CD14-positive monocyte (primary cell): ENCODE results near the gene LRRC8C. TPM values are rescaled to one million over a fixed set of nuclear protein-coding genes. Genes with fewer than 3 reads are reported as not detected.

Experiments
- DNase-seq, 3 donors: peaks; one replicate each; pipeline ENCODE4 v3.0.0-alpha.2; 2011 to 2022
- H2AFZ ChIP-seq: 2 replicates; pipeline ENCODE4 v1.6.0; 2012; ENCODE audit warnings: mild to moderate bottlenecking, low read depth, low read length, inconsistent platforms; ENCODE audit not compliant: insufficient read depth, poor library complexity, severe bottlenecking
- H3K27ac ChIP-seq, 2 donors: 1 replicate in 1 of 2; 2 replicates in 1 of 2; pipeline ENCODE4 v1.5.1; 2012 to 2013; ENCODE audit warnings: low read length in 2 of 2, control low read depth in 1 of 2, inconsistent platforms in 1 of 2, low read depth in 1 of 2, mild to moderate bottlenecking in 1 of 2
- H3K27me3 ChIP-seq, 2 donors: one replicate each; pipeline versions ENCODE4 v1.6.0 to v1.6.1; 2011 to 2013; ENCODE audit warnings: low read length in 2 of 2; ENCODE audit not compliant: control insufficient read depth in 2 of 2, insufficient read depth in 2 of 2
- H3K36me3 ChIP-seq, 2 donors: replicated peaks in 1 of 2; 1 replicate in 1 of 2; 2 replicates in 1 of 2; pipeline versions ENCODE4 v1.5.1 to v1.6.1; 2012 to 2013; ENCODE audit warnings: low read length in 2 of 2, control low read depth in 1 of 2, inconsistent platforms in 1 of 2, mild to moderate bottlenecking in 1 of 2; ENCODE audit not compliant: insufficient read depth in 2 of 2, control insufficient read depth in 1 of 2
- H3K4me1 ChIP-seq, 2 donors: 1 replicate in 1 of 2; 2 replicates in 1 of 2; pipeline versions ENCODE4 v1.5.1 to v1.6.1; 2012 to 2013; ENCODE audit warnings: low read length in 2 of 2, control low read depth in 1 of 2, inconsistent platforms in 1 of 2, mild to moderate bottlenecking in 1 of 2, moderate library complexity in 1 of 2; ENCODE audit not compliant: insufficient read depth in 2 of 2, control insufficient read depth in 1 of 2
- H3K4me2 ChIP-seq: replicated peaks from 2 replicates; pipeline ENCODE3; 2012; ENCODE audit warnings: low read length, moderate library complexity, mild to moderate bottlenecking; ENCODE audit not compliant: poor library complexity, severe bottlenecking; ENCODE audit errors: extremely low read depth
- H3K4me3 ChIP-seq, 3 experiments: fragments of 200-600 bp in 1 of 3; sonication (generic) in 1 of 3; replicated peaks in 1 of 3; 1 replicate in 2 of 3; 2 replicates in 1 of 3; pipeline ENCODE4 v1.5.1; 2011 to 2013; ENCODE audit warnings: low read length in 3 of 3, mild to moderate bottlenecking in 3 of 3, control low read depth in 2 of 3, low read depth in 2 of 3, inconsistent platforms in 1 of 3, moderate library complexity in 1 of 3
- H3K79me2 ChIP-seq: 2 replicates; pipeline ENCODE4 v1.6.0; 2012; ENCODE audit warnings: mild to moderate bottlenecking, control low read depth, inconsistent platforms, low read length, moderate library complexity; ENCODE audit not compliant: insufficient read depth
- H3K9ac ChIP-seq: 2 replicates; pipeline ENCODE4 v1.6.0; 2017; ENCODE audit warnings: low read length, mild to moderate bottlenecking; ENCODE audit not compliant: insufficient read depth, poor library complexity, severe bottlenecking
- H3K9me3 ChIP-seq, 2 donors: replicated peaks in 1 of 2; 1 replicate in 1 of 2; 2 replicates in 1 of 2; pipeline versions ENCODE4 v1.5.1 to v1.6.1; 2012 to 2013; ENCODE audit warnings: low read length in 2 of 2, control low read depth in 1 of 2; ENCODE audit not compliant: control insufficient read depth in 1 of 2, insufficient read depth in 1 of 2
- H4K20me1 ChIP-seq: 2 replicates; pipeline ENCODE4 v1.6.0; 2012; ENCODE audit warnings: mild to moderate bottlenecking, low read length, control low read depth, moderate library complexity; ENCODE audit not compliant: insufficient read depth
- H3K27ac Mint-ChIP-seq, 7 donors: one replicate each; pipeline ENCODE4 v1.8.0; 2020; ENCODE audit warnings: mild to moderate bottlenecking in 7 of 7, mixed read lengths in 7 of 7, moderate library complexity in 6 of 7, inconsistent platforms in 2 of 7
- H3K27me3 Mint-ChIP-seq, 3 donors: one replicate each; pipeline ENCODE4 v1.8.0; 2021 to 2022; ENCODE audit warnings: low read depth in 3 of 3, mild to moderate bottlenecking in 3 of 3, mixed read lengths in 3 of 3, moderate library complexity in 3 of 3, inconsistent platforms in 1 of 3
- H3K36me3 Mint-ChIP-seq, 2 donors: one replicate each; pipeline ENCODE4 v1.8.0; 2020; ENCODE audit warnings: mixed read lengths in 2 of 2, inconsistent platforms in 1 of 2, mild to moderate bottlenecking in 1 of 2
- H3K4me1 Mint-ChIP-seq: one replicate; pipeline ENCODE4 v1.8.0; 2020; ENCODE audit warnings: mild to moderate bottlenecking, mixed read lengths
- H3K4me3 Mint-ChIP-seq, 2 donors: one replicate each; pipeline ENCODE4 v1.8.0; 2020; ENCODE audit warnings: mild to moderate bottlenecking in 2 of 2, mixed read lengths in 2 of 2, moderate library complexity in 1 of 2
- H3K9me3 Mint-ChIP-seq, 7 donors: one replicate each; pipeline ENCODE4 v1.8.0; 2020 to 2022; ENCODE audit warnings: mixed read lengths in 7 of 7, mild to moderate bottlenecking in 6 of 7, moderate library complexity in 6 of 7, inconsistent platforms in 2 of 7
- WGBS: methylation state at CpG from one replicate; pipeline ENCODE4 v1.1.5; 2013; ENCODE audit warnings: missing lambda C conversion rate; ENCODE audit not compliant: insufficient coverage; 5-methylcytosine and 5-hydroxymethylcytosine counted together
- intact Hi-C, 2 donors: fragments of 100-400 bp; cut with micrococcal nuclease; formaldehyde crosslinking; loops; one replicate each; pipeline versions ENCODE4 v1.15.0 to v1.15.1; 2023
- polyA plus RNA-seq, 3 donors: library from polyadenylated mRNA; depleted of rRNA in 1 of 3; unstranded in 2 of 3; stranded (reverse) in 1 of 3; fragments of 300-500 nt in 2 of 3; fragments of >200 nt in 1 of 3; fragmentation: Illumina TruSeq in 2 of 3; gene quantifications; 1 replicate in 2 of 3; 2 replicates in 1 of 3; pipeline ENCODE4 v1.2.3, GENCODE V29; 2012 to 2021
- TF ChIP-seq, protein P1 (sequence below): fragments of 200-600 bp; IDR thresholded peaks from one replicate; pipeline ENCODE4 v1.8.0; 2022; ENCODE audit warnings: antibody characterized with exemption, mild to moderate bottlenecking

LRRC8C gene
- polyA plus RNA-seq, 3 donors: 13.0 to 18.6 (median 16.3) TPM

DNA sequence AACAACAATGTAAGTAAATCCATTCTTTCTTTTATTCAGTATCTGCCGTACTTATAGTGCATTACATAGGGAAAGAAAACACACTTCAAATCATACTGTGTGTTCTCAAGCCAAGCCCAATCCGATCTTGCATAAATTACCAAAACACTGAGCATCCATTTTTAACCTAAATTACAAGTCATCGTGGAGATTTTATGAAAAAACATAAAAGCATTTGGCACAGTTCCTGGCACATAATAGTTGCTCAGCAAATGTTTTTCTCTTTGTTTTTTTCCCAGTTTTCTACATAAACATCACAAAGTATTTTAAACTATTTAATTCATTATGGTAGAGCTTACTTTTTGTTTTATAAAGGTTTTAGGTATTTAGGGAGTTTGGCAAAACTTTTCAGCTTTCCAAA, 48.1 kb upstream of the LRRC8C start:
- 100% methylated on average over 2 of the region's 3 CpGs for WGBS
- intact Hi-C loops: loop anchor here in 1 of 2 donors (5.0 kb wide), 1 partner anchor 47 kb away; no protein-coding TSS in a partner anchor
- H3K36me3 ChIP-seq: peaks cover 27 to 69% of the 10 kb centered on the region in 2 donors

DNA sequence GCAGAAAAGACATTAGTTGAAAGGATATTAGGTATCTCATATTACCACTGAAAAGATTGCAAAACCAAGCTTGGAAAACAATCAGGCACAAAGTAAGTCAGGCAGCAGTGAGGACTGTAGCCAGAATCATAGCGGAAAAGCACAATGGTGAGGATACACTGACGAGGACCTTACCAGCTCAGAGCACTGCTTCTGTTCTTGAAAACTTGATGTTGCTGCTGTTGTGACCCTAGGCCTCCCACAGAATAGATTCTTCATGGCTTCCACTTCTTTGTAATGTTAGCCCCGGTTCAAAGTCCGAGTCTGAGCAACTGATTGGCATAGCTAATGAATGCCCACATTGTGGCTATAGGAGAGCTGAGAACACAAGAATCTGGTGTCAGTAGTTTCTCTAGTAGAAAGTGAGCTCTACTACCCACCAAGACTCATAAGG, 45.2 kb upstream of the LRRC8C start:
- H3K4me1 Mint-ChIP-seq: peaks cover 17% of the 10 kb centered on the region
- intact Hi-C loops: no loop called here

More for the DNA sequence above, 48.1 kb upstream of the LRRC8C start:
- H3K4me1 ChIP-seq: no peaks in the 10 kb centered on the region
- Mint-ChIP-seq H3K4me1 (peaks cover 7% of the 10 kb centered on the region), H3K27ac (no peak overlapping the region), H3K36me3 (peaks cover 63% of the 10 kb centered on the region in 2 donors), H3K4me3 (no peak overlapping the region), H3K27me3 (no peaks in the 10 kb centered on the region), H3K9me3 (no peaks in the 10 kb centered on the region)
- H4K20me1 ChIP-seq: no peaks in the 10 kb centered on the region
- H2AFZ ChIP-seq: no peak overlapping the region
- no peaks in the 10 kb centered on the region for H3K79me2 ChIP-seq
- no peak overlapping the region for H3K4me3 ChIP-seq
- no peaks in the 10 kb centered on the region for H3K27me3 ChIP-seq
- no peak overlapping the region for H3K27ac ChIP-seq
- TF ChIP-seq, protein P1, sequence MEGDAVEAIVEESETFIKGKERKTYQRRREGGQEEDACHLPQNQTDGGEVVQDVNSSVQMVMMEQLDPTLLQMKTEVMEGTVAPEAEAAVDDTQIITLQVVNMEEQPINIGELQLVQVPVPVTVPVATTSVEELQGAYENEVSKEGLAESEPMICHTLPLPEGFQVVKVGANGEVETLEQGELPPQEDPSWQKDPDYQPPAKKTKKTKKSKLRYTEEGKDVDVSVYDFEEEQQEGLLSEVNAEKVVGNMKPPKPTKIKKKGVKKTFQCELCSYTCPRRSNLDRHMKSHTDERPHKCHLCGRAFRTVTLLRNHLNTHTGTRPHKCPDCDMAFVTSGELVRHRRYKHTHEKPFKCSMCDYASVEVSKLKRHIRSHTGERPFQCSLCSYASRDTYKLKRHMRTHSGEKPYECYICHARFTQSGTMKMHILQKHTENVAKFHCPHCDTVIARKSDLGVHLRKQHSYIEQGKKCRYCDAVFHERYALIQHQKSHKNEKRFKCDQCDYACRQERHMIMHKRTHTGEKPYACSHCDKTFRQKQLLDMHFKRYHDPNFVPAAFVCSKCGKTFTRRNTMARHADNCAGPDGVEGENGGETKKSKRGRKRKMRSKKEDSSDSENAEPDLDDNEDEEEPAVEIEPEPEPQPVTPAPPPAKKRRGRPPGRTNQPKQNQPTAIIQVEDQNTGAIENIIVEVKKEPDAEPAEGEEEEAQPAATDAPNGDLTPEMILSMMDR: no peak
- no peak overlapping the region for H3K9ac ChIP-seq
- DNase-seq: no peak
- no peak overlapping the region for H3K4me2 ChIP-seq
- H3K9me3 ChIP-seq: no peaks in the 10 kb centered on the region

More for the DNA sequence above, 45.2 kb upstream of the LRRC8C start:
- no peak overlapping the region for H2AFZ ChIP-seq
- no peak overlapping the region for H3K9ac ChIP-seq
- H3K27ac Mint-ChIP-seq: no peak overlapping the region
- H3K36me3 Mint-ChIP-seq: peaks cover 38 to 42% of the 10 kb centered on the region in 2 donors
- no peak overlapping the region for H3K4me3 ChIP-seq
- H3K4me1 ChIP-seq: peaks cover 4 to 10% of the 10 kb centered on the region in 2 donors
- peaks cover 21 to 39% of the 10 kb centered on the region in 2 donors for H3K36me3 ChIP-seq
- H3K9me3 ChIP-seq: no peaks in the 10 kb centered on the region
- no peaks in the 10 kb centered on the region for H3K9me3 Mint-ChIP-seq
- no peak overlapping the region for H3K4me3 Mint-ChIP-seq
- DNase-seq: no peak
- H3K27me3 ChIP-seq: no peaks in the 10 kb centered on the region
- H3K4me2 ChIP-seq: no peak overlapping the region
- H4K20me1 ChIP-seq: peaks cover 17% of the 10 kb centered on the region
- H3K79me2 ChIP-seq: peaks cover 4% of the 10 kb centered on the region
- 100% methylated on average over 2 of the region's 4 CpGs for WGBS
- H3K27me3 Mint-ChIP-seq: no peaks in the 10 kb centered on the region
- no peak overlapping the region for H3K27ac ChIP-seq
- TF ChIP-seq, protein P1: no peak
